ENCODE data around the gene SEC14L3.

The SEC14L3 gene

GRCh38 chr22:30421695-30422480, 49.9 kb downstream of the SEC14L3 start:
- DNase-seq, result no peak

DNA sequence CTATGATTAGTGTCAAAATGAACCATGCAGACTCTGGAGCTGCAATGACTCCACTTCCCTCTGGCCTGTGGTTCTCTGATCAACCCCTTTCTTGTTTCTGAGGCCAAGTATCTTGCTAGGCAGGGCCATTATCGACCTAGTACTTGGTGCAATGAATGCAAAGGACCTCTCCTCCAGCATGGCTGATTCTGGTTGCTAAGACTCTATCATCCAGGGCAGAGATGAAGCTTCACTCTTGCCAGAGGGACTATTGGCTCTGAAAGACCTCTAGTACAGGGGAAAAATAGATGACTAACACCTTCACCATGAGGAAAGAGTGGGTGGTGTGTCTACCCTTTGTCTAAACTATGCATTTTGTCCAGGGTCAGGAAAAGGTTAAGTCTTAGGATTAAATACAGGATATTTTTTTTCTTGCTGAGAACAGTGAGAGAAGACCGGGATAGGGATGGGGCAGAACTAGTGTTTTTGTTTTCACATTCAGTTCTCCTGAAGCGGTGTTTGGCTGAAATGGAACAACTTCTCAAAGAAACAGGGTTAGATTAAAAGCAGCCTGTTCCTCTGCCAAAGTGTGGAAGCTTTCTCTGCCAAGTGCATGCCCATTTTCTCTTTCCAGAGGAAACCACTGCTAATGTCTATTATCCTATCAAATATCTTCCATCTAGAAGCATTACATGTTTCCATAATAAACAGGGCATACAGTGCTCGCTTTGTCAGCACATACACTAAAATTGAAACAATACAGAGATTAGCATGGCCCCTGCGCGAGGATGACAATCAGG, 51.3 kb downstream of the SEC14L3 start:
- DNase-seq, result no peak

GRCh38 chr22:30416837-30417236, 55.0 kb downstream of the SEC14L3 start:
- DNase-seq, result no peak

- no peak for DNase-seq
Measured at GRCh38 chr22:30416403-30416802, 55.4 kb downstream of the SEC14L3 start.

GRCh38 chr22:30414525-30415047, 57.2 kb downstream of the SEC14L3 start:
- DNase-seq, result no peak

DNA sequence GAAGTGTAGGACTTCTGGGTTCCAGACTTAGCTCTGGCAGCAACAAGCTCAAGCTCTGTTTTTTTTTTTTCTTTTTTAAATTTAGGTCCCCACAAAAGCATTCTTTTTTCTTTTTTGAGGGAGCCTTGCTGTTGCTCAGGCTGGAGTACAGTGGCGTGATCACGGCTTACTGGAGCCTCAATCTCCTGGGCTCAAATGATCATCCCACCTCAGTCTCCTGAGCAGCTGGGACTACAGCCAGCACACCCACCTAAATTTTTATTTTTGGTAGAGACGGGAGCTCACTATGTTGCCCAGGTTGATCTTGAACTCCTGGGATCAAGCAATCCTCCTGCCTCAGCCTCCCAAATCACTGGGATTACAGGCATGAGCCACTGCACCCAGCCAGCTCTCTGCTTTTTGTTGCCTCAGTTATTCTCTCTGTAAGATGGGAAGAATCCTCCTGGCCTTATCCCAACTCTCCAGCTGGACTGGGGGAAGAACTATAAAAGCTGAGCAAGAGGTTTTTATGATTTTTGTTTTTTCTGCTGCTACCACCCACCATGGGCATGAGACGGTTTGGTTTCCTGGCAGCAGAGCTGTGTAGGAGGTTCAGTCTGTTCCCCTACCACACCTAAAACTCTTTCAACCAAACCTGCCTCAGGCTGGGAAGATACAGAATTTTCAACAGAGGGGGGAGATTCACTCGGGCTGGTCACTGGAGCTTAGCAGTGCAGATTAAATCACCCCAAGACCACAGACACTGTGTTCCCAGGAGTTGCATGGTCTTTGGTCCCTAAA, 57.9 kb downstream of the SEC14L3 start:
- DNase-seq, result no peak

DNA sequence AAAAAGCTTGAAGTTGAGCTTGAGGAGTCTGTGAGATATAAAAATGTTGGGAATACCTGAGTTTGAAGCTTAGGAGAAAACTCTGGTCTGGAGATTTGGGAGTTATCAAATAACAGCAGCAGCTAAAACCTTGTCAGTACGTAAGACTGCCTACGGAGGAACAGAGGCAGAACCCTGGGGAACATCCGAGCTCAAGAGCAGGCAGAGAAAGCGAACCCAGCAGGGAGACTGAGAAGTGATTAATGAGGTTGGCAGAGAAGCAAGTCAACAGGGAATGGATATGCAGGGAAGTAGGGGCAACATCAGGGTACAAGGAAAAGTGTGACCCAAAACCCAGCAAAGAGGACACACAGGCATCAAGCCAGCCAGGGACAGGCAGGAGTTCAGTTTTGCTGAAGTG, 58.8 kb downstream of the SEC14L3 start:
- DNase-seq, result no peak

DNA sequence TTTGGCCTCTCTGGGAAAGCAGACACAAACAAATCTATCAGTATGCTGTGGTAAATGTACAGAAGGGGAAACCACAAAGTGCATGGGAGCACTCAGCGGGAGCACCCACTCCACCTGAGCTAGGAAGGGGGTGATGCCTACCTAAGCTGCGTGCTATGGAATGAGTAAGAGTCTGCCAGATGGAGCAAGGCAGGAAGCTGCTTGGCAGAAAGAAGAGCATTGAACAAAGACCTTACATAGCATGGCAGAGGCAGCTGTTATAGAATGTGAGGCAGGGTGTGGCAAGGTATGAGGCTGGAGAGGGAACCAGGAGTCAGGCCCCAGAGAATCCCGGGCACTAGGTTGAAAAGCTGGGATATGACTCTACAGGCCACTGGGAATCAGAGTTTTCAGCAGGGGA, 60.0 kb downstream of the SEC14L3 start:
- DNase-seq, result no peak
